OCI-LY3 (cell line): Measurements from ENCODE around the gene PSG11.
"Not testable (repeated sequence)": the region's sequence is repeated elsewhere in the genome, so short reads cannot be mapped to it uniquely, and the experiment has no call there.

ENCODE experiments used
- H2AFZ ChIP-seq: fragments of 200-600, 300-600 bp; shearing (Covaris generic); 2 replicates; pipeline ENCODE4 v1.6.0; 2014; ENCODE audit warnings: antibody characterized with exemption, low read depth, low read length
- H3K27ac ChIP-seq: fragments of 200-600, 300-600 bp; sonication (generic); 2 replicates; pipeline ENCODE4 v1.5.1; 2014; ENCODE audit warnings: mild to moderate bottlenecking, low read length, moderate library complexity, mixed read lengths
- H3K27me3 ChIP-seq: fragments of 200-600, 300-600 bp; sonication (generic); 2 replicates; pipeline ENCODE4 v1.6.1; 2014; ENCODE audit warnings: low read depth, low read length, mixed read lengths
- H3K36me3 ChIP-seq: fragments of 200-600, 300-600 bp; sonication (generic); replicated peaks from 2 replicates; pipeline ENCODE3; 2014; ENCODE audit warnings: low read depth, low read length, mixed read lengths
- H3K4me1 ChIP-seq: fragments of 300-600, 200-600 bp; sonication (generic); 2 replicates; pipeline ENCODE4 v1.6.1; 2014; ENCODE audit warnings: low read length, mixed read lengths
- H3K4me2 ChIP-seq: fragments of 200-600, 300-600 bp; sonication (generic); 2 replicates; pipeline ENCODE4 v1.6.1; 2014; ENCODE audit warnings: low read length, mixed read lengths
- H3K4me3 ChIP-seq: fragments of 300-600, 200-600 bp; sonication (generic); 2 replicates; pipeline ENCODE4 v1.5.1; 2014; ENCODE audit warnings: antibody characterized with exemption, mild to moderate bottlenecking, low read length, moderate library complexity
- H3K79me2 ChIP-seq: fragments of 300-600, 200-600 bp; shearing (Covaris generic); 2 replicates; pipeline ENCODE4 v1.6.1; 2014; ENCODE audit warnings: mild to moderate bottlenecking, low read length, mixed read lengths
- H3K9ac ChIP-seq: fragments of 300-600, 200-600 bp; shearing (Covaris generic); 2 replicates; pipeline ENCODE4 v1.6.0; 2014; ENCODE audit warnings: mild to moderate bottlenecking, low read length, moderate library complexity
- H3K9me3 ChIP-seq: fragments of 200-600, 300-600 bp; shearing (Covaris generic); 2 replicates; pipeline ENCODE4 v1.6.1; 2014; ENCODE audit warnings: low read length, mixed read lengths; ENCODE audit not compliant: insufficient read depth
- H4K20me1 ChIP-seq: fragments of 200-600, 300-600 bp; sonication (generic); 2 replicates; pipeline ENCODE4 v1.6.1; 2016; ENCODE audit warnings: low read length, mixed read lengths; ENCODE audit not compliant: insufficient read depth
- EZH2phosphoT487 ChIP-seq: fragments of 200-600 bp; shearing (Covaris generic); IDR thresholded peaks from 2 replicates; pipeline ENCODE4 v1.6.1; 2018; ENCODE audit warnings: antibody characterized with exemption, mixed run types, low read depth
- TF ChIP-seq, protein P1 (sequence below): fragments of 200-600, 300-600 bp; sonication (generic); IDR thresholded peaks from 2 replicates; pipeline ENCODE4 v1.5.1; 2014; ENCODE audit warnings: antibody characterized with exemption, low read length, low read depth

The PSG11 gene

DNA sequence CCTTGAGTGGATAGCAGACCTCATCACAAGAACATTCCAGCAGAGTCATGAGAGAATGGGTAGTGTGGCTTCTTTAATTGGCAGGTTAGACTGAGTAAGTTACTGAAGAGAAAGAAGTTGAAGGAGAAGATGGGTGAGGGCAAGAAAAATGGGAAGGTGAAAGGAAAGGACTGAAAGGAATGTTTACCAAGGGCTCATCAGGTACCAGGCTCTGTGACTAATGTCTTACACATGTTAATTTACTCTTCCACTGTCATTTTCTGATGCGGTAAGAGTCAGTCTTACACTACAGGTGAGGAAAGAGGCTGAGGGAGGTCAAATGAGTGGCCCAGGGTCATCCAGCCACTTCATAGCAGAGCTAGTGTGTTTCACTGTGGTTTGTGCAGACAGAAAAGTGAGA is 22.6 kb downstream of the PSG11 start:
- not testable (repeated sequence) for H4K20me1 ChIP-seq, H3K27ac ChIP-seq, H3K4me1 ChIP-seq, H3K79me2 ChIP-seq, H2AFZ ChIP-seq, H3K9ac ChIP-seq, H3K27me3 ChIP-seq, H3K4me3 ChIP-seq, H3K36me3 ChIP-seq, H3K9me3 ChIP-seq, H3K4me2 ChIP-seq

GRCh38 chr19:43002948-43003347 is 23.3 kb downstream of the PSG11 start:
- H3K27ac ChIP-seq, H3K9me3 ChIP-seq, H3K79me2 ChIP-seq, H4K20me1 ChIP-seq, H3K9ac ChIP-seq, H3K36me3 ChIP-seq, H2AFZ ChIP-seq, H3K4me2 ChIP-seq, H3K4me3 ChIP-seq, H3K4me1 ChIP-seq, H3K27me3 ChIP-seq: not testable (repeated sequence)

DNA sequence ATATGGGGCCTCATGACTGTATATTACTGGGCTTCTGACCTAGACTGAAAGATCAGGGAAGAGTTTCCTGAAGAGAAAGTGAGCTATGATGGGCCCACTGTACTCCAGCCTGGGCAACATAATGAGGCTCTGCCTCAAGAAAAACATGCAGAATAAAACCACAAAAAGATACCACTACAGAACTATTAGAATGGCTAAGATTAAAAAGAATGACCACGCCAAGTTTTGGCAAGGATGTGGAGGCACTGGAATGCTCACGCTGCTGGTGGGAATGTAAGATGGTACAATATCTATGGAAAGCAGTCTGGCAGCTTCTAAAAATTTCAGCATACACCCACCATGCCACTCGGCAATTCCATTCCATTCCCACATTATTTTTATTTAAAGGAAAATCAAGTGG is 30.1 kb downstream of the PSG11 start:
- not testable (repeated sequence) for H3K27me3 ChIP-seq, H2AFZ ChIP-seq, H3K9me3 ChIP-seq, H3K9ac ChIP-seq, H3K4me2 ChIP-seq, H4K20me1 ChIP-seq, H3K27ac ChIP-seq, H3K4me1 ChIP-seq, H3K4me3 ChIP-seq, H3K79me2 ChIP-seq, H3K36me3 ChIP-seq

DNA sequence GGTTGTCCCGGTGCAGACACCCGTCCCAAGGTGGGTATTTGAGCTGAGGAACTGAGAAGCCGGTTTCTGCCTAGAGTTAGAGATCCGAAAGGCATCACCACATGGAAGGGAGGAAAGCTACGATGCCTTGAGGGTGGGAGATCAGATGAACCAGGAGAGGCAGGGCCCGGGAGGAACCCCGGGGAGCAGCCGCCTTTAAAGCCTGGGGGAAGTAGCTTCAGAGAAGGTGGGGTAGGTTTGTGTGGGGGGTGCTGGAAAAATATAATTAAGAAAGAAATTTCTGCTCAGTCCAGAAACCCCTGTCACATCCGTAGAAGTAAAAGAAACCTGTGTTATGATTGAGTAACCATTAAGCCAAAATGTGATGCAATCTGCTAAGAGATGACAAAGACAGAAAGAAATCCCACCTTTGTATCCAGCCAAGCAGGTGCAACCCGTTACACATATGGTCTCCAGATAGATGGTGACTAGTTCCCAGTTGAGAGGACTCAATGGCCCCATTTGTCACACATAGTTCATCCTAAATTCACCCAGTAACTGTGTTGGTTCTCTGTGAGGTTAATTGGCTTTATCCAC is 34.2 kb downstream of the PSG11 start:
- H3K27ac ChIP-seq, H3K4me2 ChIP-seq, H3K4me3 ChIP-seq, H2AFZ ChIP-seq, H3K4me1 ChIP-seq, H3K27me3 ChIP-seq, H3K9ac ChIP-seq, H3K36me3 ChIP-seq, H4K20me1 ChIP-seq, H3K79me2 ChIP-seq, H3K9me3 ChIP-seq: not testable (repeated sequence)

DNA sequence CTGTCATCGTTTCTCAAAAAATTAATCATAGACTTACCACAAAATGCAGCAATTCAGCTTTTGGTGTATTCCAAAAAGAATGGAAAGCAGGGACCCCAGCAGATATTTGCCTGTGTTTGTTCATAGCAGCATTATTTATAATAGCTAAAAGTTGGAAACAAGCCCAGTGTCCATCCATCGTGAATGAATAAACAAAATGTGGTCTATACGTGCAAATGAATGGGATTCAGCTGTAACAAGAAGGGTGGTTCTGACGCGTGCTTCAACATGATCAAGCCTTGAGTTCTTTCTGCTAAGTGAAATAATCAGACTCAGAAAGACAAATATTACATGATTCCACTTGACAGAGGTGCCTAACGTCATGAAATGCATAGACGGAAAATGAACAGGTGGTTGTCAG is 36.4 kb downstream of the PSG11 start:
- Histone ChIP-seq H3K27ac (no peak overlapping the region), H3K79me2 (no peaks in the 10 kb centered on the region), H3K27me3 (peaks cover 7% of the 10 kb centered on the region; the same call in 1 of the 2 replicates), H3K36me3 (no peaks in the 10 kb centered on the region), H3K9ac (no peak overlapping the region), H3K4me2 (no peak overlapping the region), H2AFZ (no peak overlapping the region), H3K4me1 (no peaks in the 10 kb centered on the region), H3K4me3 (no peak overlapping the region), H4K20me1 (no peaks in the 10 kb centered on the region), H3K9me3 (no peaks in the 10 kb centered on the region)
- no peak for TF ChIP-seq EZH2phosphoT487
- TF ChIP-seq, protein P1, sequence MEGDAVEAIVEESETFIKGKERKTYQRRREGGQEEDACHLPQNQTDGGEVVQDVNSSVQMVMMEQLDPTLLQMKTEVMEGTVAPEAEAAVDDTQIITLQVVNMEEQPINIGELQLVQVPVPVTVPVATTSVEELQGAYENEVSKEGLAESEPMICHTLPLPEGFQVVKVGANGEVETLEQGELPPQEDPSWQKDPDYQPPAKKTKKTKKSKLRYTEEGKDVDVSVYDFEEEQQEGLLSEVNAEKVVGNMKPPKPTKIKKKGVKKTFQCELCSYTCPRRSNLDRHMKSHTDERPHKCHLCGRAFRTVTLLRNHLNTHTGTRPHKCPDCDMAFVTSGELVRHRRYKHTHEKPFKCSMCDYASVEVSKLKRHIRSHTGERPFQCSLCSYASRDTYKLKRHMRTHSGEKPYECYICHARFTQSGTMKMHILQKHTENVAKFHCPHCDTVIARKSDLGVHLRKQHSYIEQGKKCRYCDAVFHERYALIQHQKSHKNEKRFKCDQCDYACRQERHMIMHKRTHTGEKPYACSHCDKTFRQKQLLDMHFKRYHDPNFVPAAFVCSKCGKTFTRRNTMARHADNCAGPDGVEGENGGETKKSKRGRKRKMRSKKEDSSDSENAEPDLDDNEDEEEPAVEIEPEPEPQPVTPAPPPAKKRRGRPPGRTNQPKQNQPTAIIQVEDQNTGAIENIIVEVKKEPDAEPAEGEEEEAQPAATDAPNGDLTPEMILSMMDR = no peak

DNA sequence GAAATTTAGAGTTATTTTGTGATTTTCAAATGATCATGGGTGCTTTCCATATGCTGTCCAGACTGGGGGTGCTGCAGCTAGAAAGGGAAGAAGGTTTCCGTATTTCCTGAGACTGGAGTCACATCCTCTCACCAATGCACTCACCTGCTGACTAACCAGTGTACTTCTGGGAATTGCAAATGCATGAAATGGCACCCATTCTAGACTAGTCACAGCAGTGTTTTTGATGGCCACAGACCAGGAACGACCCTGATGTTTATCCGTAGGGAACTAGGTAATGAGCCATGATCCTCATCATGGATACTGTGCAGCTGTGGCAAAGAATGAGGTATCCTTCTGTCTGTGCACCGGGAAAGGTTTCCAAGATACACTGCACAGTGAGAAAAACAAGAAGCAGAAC is 37.1 kb downstream of the PSG11 start:
- H3K36me3 ChIP-seq, H3K9me3 ChIP-seq, H3K27ac ChIP-seq, H3K4me2 ChIP-seq, H3K79me2 ChIP-seq, H3K9ac ChIP-seq, H4K20me1 ChIP-seq, H2AFZ ChIP-seq, H3K27me3 ChIP-seq, H3K4me3 ChIP-seq, H3K4me1 ChIP-seq: not testable (repeated sequence)

DNA sequence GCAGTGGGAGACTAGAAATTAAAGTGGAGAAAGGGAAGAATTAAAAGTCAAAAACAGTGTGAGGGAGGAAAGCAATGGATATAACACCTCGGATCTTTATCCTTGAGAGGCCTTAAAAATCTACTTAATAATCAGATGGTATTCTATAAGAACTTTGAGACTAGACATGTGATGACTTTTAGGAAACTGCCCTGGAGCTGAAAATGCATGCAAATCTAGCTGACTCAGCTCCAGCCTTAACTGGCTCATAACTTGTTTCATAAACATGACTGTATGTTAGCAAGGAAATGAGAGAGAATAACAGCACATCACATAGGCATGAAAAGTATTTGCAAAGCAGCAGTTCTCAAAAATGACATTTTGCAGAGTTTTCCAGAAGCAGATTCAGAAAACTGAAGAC is 38.1 kb downstream of the PSG11 start:
- H3K9ac ChIP-seq, H3K27ac ChIP-seq: not testable (repeated sequence)

More for the DNA sequence above, 38.1 kb downstream of the PSG11 start:
- H3K79me2 ChIP-seq, H3K9me3 ChIP-seq, H3K4me3 ChIP-seq, H3K36me3 ChIP-seq, H3K27me3 ChIP-seq, H4K20me1 ChIP-seq, H3K4me2 ChIP-seq, H2AFZ ChIP-seq, H3K4me1 ChIP-seq: not testable (repeated sequence)
